NCI-H82 treated with DMSO at 0.1 percent for 48 hours (cell line): ENCODE results near the gene FAM25A.
"Not testable (repeated sequence)": the region's sequence is repeated elsewhere in the genome, so short reads cannot be mapped to it uniquely, and the experiment has no call there.

Source experiments
- DNase-seq: peaks from one replicate; lab custom pipeline; 2025; ENCODE audit not compliant: unreplicated experiment; lab: John Stamatoyannopoulos, UW

FAM25A gene

DNA sequence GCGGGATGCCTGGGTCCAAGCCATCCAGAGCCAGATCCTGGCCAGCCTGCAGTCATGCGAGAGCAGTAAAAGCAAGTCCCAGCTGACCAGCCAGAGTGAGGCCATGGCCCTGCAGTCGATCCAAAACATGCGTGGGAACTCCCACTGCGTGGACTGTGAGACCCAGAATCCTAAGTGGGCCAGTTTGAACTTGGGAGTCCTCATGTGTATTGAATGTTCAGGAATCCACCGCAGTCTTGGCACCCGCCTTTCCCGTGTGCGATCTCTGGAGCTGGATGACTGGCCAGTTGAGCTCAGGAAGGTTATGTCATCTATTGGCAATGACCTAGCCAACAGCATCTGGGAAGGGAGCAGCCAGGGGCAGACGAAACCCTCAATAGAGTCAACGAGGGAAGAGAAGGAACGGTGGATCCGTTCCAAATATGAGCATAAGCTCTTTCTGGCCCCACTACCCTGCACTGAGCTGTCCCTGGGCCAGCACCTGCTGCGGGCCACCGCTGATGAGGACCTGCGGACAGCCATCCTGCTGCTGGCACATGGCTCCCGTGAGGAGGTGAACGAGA is 10.9 kb upstream of the FAM25A start:
- DNase-seq = not testable (repeated sequence)

DNA sequence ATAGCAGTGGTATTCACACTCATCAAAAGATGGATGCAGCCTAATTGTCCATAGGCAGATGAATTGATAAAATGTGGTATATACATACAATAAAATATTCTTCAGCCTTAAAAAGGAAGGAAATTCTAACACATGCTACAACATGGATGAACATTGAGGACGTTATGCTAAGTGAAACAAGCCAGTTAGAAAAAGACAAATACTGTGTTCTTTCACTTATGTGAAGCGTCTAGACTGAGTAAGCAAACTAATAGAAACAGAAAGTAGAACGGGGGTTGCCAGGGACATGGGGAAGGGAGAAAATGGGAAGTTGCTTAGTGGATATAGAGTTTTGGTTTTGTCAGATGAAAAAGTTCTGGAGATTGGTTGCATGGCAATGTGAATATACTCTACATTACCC is 6.6 kb upstream of the FAM25A start:
- DNase-seq = not testable (repeated sequence)

DNA sequence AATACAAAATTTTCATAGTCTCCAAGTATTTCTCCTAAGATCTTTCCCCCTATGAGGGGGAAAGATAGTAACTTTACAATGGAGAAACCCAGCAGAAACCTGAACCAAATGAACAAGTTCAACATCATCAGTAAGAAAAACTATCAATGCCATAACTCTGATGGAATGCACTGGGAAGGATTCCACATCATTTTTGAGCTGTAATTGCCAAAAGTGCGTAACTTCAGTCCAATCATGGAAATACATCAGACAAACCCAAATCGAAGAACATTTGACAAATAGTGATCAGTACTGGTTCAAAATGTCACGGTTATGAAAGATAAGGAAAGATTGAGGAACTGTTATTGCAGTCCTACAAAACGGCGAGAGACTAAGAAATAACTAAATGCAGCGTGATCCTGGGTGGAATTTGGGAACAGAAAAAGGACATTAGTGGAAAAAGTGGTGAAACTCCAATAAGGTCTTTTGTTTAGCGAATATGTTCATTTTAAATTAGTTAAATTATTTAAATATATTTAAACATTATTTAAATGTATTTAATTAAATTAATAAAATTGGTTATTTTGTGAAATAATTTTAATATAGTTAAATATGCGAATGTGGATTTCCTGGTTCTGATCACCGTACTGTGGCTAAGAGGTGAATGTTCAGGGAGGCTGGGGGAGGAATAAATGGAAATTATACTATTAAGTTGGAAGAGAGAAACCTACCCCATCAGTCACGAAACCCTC is 4.9 kb upstream of the FAM25A start:
- DNase-seq = not testable (repeated sequence)

- not testable (repeated sequence) for DNase-seq
Measured at GRCh38 chr10:87018127-87018526, 2.0 kb upstream of the FAM25A start.

GRCh38 chr10:87019066-87019465 is 1.0 kb upstream of the FAM25A start:
- not testable (repeated sequence) for DNase-seq

- not testable (repeated sequence) for DNase-seq
Measured at GRCh38 chr10:87019504-87019903, 590 bp upstream of the FAM25A start.

DNA sequence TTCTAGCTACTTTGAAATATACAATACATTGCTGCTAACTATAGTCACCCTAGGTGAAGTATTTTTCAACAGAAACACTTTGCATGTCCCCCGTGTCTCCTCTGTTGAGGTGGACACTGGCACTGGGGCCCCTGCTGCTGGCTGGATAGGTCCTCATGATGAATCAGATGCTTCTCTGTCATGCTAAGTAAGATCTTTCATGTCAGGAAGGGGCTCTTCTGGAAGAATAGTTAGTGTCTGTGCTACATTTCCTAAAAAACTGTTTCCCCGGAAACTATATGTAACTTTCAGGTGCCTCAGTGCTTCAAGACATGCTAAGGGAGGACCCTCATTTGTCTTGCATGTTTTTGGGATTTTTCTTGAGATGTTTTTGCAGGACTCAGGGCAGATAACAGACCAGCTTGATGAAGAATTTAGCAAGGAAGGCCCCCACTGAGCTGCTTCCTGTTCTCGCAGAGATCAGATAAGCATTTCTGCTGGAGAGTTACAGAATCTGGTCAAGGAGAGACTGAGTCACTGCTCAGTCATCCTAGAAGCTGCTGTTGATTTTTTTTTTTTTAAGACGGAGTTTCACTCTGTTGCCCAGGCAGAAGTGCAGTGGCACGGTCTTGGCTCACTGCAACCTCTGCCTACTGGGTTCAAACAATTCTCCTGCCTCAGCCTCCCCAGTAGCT is 5.3 kb downstream of the FAM25A start:
- DNase-seq = not testable (repeated sequence)

DNA sequence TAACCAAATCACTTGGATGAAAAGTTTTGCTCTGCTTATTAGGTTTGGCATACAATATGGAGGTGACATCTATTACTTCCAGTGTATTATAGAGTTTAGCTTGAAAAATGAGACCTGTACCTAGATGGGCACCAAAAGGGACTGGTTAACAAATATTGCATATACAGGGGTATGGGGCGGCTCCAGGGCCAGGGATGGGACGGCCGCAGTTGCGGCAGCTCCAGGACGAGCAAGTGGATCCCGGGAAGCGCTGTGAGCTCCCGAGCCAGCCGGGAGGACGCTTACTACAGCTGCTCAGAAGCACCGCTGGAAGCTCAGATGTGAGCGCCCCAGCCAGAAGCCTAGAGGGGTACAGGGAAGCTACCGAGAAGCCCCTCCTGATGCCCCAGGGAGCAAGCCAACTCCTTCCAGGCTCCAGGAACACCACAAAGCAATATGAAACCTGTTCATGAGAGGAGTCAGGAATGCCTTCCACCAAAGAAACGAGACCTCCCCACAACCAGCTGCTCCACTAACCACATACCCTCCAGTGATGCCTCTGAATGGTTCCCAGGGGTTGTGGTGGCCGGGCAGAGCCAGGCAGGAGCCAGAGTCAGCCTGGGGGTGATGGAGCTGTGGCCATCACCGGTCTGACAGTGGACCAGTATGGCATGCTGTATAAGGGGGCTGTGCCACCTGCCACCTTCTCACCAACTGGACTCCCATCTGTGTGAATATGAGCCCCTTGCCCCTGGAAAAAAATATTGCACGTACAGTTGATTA is 6.8 kb downstream of the FAM25A start:
- DNase-seq = not testable (repeated sequence)

- DNase-seq = not testable (repeated sequence)
Measured at GRCh38 chr10:87030419-87030818, 10.3 kb downstream of the FAM25A start.

- no peak for DNase-seq
Measured at GRCh38 chr10:87030912-87031635, 11.0 kb downstream of the FAM25A start.

- no peak for DNase-seq
Measured at GRCh38 chr10:87036623-87037022, 16.5 kb downstream of the FAM25A start.

GRCh38 chr10:87038286-87038717 is 18.2 kb downstream of the FAM25A start:
- no peak for DNase-seq

- no peak for DNase-seq
Measured at GRCh38 chr10:87038786-87039185, 18.7 kb downstream of the FAM25A start.

- DNase-seq = not testable (repeated sequence)
Measured at GRCh38 chr10:87043579-87043978, 23.5 kb downstream of the FAM25A start.

DNA sequence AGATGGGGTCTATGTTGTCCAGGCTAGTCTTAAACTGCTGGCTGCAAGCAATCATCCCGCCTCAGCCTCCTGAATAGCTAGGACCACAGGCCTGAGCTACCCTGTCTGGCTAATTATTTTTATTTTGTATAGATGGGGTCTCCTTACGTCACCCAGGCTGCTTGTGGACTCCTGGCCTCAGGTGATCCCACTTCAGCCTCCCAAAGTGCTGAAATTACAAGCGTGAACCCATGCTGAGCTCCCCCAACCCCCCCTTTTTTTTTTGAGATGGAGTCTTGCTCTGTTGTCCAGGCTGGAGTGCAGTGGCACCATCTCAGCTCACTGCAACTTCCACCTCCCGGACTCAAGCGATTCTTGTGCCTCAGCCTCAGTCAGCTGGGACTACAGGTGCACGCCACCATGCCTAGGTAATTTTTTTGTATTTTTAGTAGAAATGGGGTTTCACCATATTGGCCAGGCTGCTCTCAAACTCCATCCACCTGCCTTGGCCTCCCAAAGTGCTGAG is 25.4 kb downstream of the FAM25A start:
- DNase-seq = no peak

DNA sequence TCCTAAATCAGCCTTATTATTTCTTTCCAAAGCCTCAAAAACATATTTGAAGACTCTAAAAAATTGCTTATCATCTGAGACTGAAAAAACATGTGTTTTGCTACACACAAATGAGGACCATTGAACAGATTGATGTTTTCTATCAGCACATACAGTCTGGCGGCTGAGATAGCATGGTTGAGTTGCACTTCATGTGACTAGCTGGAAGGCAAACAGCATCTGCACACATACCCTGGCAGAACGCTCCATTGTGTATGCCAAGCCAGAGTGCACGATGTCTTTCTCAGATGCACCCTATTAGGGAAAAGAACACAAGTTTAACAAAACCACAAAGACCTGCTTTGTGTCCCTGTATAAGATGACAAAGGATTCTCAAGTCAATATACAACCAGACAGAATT is 33.0 kb downstream of the FAM25A start:
- no peak for DNase-seq

DNA sequence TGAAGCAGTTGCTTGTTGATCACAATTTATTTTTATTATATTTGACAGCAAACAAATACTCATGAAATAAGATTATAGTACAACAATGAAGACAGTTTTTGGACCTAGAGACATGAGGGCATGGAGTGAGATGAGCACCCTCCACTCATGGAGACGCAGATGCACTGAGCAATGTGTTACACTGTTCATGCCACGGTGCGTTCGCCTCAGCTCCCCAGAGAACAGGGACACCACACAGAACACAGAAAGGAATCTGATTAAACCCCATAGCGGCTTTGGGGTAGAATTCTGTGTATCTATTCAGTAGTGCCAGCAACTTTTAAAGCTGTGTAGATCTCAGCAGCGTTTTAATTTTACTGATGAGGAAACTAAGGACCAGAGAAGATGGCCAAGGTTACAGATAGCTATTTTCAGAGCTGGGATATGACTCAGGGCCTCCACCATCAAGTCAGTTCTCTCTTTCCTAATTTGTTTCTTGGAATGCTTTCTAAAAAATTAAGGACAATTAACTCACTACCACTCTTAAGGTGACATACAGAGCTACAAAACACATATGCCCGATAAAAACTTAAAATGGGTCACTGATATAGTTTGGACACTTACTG is 33.6 kb downstream of the FAM25A start:
- no peak for DNase-seq

DNA sequence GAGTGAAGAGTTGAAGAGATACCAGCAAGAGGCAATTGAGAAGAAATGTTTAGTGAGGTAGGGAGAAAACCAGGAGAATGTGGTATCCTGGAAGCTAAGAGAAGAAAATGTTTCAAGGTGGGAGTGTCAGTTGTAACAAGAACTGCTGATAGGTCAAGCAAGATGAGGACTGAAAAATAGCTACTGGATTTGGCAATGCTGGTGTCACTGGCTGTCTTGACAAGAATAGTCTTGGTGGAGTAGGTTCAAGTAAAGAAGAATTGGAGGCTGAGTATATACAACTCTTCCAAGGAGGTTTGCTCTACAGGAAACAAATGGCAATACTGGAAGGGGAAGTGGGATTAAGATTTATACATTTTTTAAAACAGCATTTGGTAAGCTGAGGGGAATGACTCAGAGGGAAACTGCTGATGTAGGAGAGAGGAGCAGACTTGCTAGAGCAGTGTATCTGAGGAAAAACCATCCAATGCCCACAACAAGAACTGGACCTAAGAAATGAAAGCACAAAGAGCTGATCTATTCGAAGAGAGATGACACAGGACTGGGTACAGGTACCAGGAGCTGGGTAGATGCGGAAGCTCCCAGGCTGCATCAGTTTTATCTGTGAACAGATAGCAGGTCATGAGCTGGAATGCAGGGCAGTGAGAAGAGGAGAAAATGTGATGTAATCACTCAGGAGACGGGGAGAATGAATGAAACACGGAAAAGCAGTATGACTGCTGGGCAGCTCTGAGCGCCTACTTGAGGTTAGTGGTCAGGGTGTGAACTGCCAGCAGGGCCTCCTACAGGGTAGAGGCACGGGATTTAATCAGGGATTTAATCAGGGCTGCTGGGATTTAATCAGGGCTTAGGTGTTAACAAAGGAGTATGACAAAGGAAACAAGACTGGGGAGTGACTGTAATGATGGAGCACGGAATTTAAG is 34.5 kb downstream of the FAM25A start:
- DNase-seq = peak; percentile 48

DNA sequence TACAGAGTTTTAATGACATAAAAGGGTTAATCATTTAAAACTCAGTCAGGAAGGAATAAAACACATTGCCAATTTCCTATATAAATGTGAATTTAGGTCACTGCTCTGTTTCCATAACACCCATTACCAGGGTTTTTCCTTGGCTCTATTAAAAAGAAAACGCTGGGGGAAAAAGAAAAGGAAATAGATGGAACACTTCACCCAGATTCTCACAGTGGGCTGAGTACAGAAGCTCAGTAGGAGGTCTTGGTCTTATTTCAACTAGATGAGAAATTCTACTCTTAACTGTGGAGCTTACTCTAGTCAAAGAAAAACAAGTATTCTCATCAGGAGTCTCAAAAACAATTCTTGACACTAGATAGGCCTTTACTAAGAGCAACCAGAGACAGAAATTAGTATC is 38.1 kb downstream of the FAM25A start:
- DNase-seq = no peak
